ENCODE measurements around the gene C1orf159.

The C1orf159 gene

GRCh38 chr1:1122981-1123480 lies 7.1 kb upstream of the C1orf159 start:
- peak; percentile 71 for DNase-seq (ENCODE audit: low read depth)
- H3K4me3 ChIP-seq (ENCODE audit: low read depth, low read length): no peak overlapping the region
- no peak for TF ChIP-seq POLR2A (IDR thresholded peaks at IDR 0.05; ENCODE audit: extremely low read depth, insufficient read length)
- TF ChIP-seq MAX (IDR thresholded peaks at IDR 0.05; ENCODE audit: low read depth, low read length): 0 out of 2 replicates have a peak, but pooled peaks have one; percentile 29

GRCh38 chr1:1122078-1122811 lies 6.4 kb upstream of the C1orf159 start:
- H3K4me3 ChIP-seq (ENCODE audit: low read depth, low read length): no peak overlapping the region
- TF ChIP-seq CTCF (IDR thresholded peaks at IDR 0.05; ENCODE audit: low read depth, low read length): peak; percentile 64
- TF ChIP-seq POLR2A (IDR thresholded peaks at IDR 0.05; ENCODE audit: extremely low read depth, insufficient read length): no peak
- peak; percentile 81 for DNase-seq (ENCODE audit: low read depth)

GRCh38 chr1:1121611-1122077 lies 5.8 kb upstream of the C1orf159 start:
- TF ChIP-seq MYC (IDR thresholded peaks at IDR 0.05; ENCODE audit: low read depth, low read length): no peak
- no peak for TF ChIP-seq MAX (IDR thresholded peaks at IDR 0.05; ENCODE audit: low read depth, low read length)
- TF ChIP-seq CTCF (IDR thresholded peaks at IDR 0.05; ENCODE audit: low read depth, low read length): no peak
- H3K4me3 ChIP-seq (ENCODE audit: low read depth, low read length): no peak overlapping the region
- no peak for DNase-seq (ENCODE audit: low read depth)

- DNase-seq (ENCODE audit: low read depth): no peak
- no peak for TF ChIP-seq MYC (IDR thresholded peaks at IDR 0.05; ENCODE audit: low read depth, low read length)
- TF ChIP-seq MAX (IDR thresholded peaks at IDR 0.05; ENCODE audit: low read depth, low read length): no peak
- TF ChIP-seq CTCF (IDR thresholded peaks at IDR 0.05; ENCODE audit: low read depth, low read length): no peak
- no peak for TF ChIP-seq POLR2A (IDR thresholded peaks at IDR 0.05; ENCODE audit: extremely low read depth, insufficient read length)
Measured at GRCh38 chr1:1120866-1121591, 5.1 kb upstream of the C1orf159 start.

GRCh38 chr1:1120096-1120495 lies 4.2 kb upstream of the C1orf159 start:
- TF ChIP-seq CTCF (IDR thresholded peaks at IDR 0.05; ENCODE audit: low read depth, low read length): no peak
- no peak for TF ChIP-seq POLR2A (IDR thresholded peaks at IDR 0.05; ENCODE audit: extremely low read depth, insufficient read length)
- no peak for TF ChIP-seq MAX (IDR thresholded peaks at IDR 0.05; ENCODE audit: low read depth, low read length)
- no peak for TF ChIP-seq MYC (IDR thresholded peaks at IDR 0.05; ENCODE audit: low read depth, low read length)
- no peak for DNase-seq (ENCODE audit: low read depth)

More at GRCh38 chr1:1120866-1121591, 5.1 kb upstream of the C1orf159 start:
- no peak overlapping the region for H3K4me3 ChIP-seq (ENCODE audit: low read depth, low read length)

GRCh38 chr1:1119272-1119890 lies 3.5 kb upstream of the C1orf159 start:
- TF ChIP-seq POLR2A (IDR thresholded peaks at IDR 0.05; ENCODE audit: extremely low read depth, insufficient read length): no peak
- no peak for TF ChIP-seq MYC (IDR thresholded peaks at IDR 0.05; ENCODE audit: low read depth, low read length)
- TF ChIP-seq CTCF (IDR thresholded peaks at IDR 0.05; ENCODE audit: low read depth, low read length): no peak
- no peak for TF ChIP-seq MAX (IDR thresholded peaks at IDR 0.05; ENCODE audit: low read depth, low read length)
- no peak for DNase-seq (ENCODE audit: low read depth)

More at GRCh38 chr1:1120096-1120495, 4.2 kb upstream of the C1orf159 start:
- H3K4me3 ChIP-seq (ENCODE audit: low read depth, low read length): no peak overlapping the region

More at GRCh38 chr1:1119272-1119890, 3.5 kb upstream of the C1orf159 start:
- no peak overlapping the region for H3K4me3 ChIP-seq (ENCODE audit: low read depth, low read length)
